Activated naive CD4-positive, alpha-beta T cell treated with anti-CD3 and anti-CD28 coated beads, Interleukin-2, amount 50 U/mL, for 24 hours (primary cell): Measurements from ENCODE around the gene LRRC4C.

Experiments
- H3K27ac Mint-ChIP-seq: one replicate; pipeline ENCODE4 v1.8.0; 2021; ENCODE audit warnings: mild to moderate bottlenecking, mixed read lengths
- H3K27me3 Mint-ChIP-seq: one replicate; pipeline ENCODE4 v1.8.0; 2021; ENCODE audit warnings: mixed read lengths
- H3K36me3 Mint-ChIP-seq: one replicate; pipeline ENCODE4 v1.8.0; 2021; ENCODE audit warnings: mixed read lengths
- H3K4me1 Mint-ChIP-seq: one replicate; pipeline ENCODE4 v1.8.0; 2021; ENCODE audit warnings: mixed read lengths
- H3K4me3 Mint-ChIP-seq: one replicate; pipeline ENCODE4 v1.8.0; 2021; ENCODE audit warnings: mild to moderate bottlenecking, mixed read lengths
- H3K9me3 Mint-ChIP-seq: one replicate; pipeline ENCODE4 v1.8.0; 2021; ENCODE audit warnings: mixed read lengths

The LRRC4C gene

GRCh38 chr11:41319434-41319833 is 140.0 kb downstream of the LRRC4C start:
- Mint-ChIP-seq H3K27me3 (no peaks in the 10 kb centered on the region), H3K36me3 (no peaks in the 10 kb centered on the region), H3K27ac (no peak overlapping the region), H3K9me3 (peaks cover 5% of the 10 kb centered on the region), H3K4me1 (no peaks in the 10 kb centered on the region), H3K4me3 (no peak overlapping the region)

GRCh38 chr11:41316751-41317150 is 142.7 kb downstream of the LRRC4C start:
- Mint-ChIP-seq H3K27me3 (no peaks in the 10 kb centered on the region), H3K4me3 (no peak overlapping the region), H3K4me1 (no peaks in the 10 kb centered on the region), H3K36me3 (no peaks in the 10 kb centered on the region), H3K9me3 (peaks cover 5% of the 10 kb centered on the region), H3K27ac (no peak overlapping the region)

GRCh38 chr11:41313226-41313625 is 146.2 kb downstream of the LRRC4C start:
- H3K36me3 Mint-ChIP-seq = no peaks in the 10 kb centered on the region
- no peaks in the 10 kb centered on the region for H3K4me1 Mint-ChIP-seq
- no peaks in the 10 kb centered on the region for H3K9me3 Mint-ChIP-seq
- no peak overlapping the region for H3K27ac Mint-ChIP-seq
- H3K4me3 Mint-ChIP-seq = no peak overlapping the region
- no peaks in the 10 kb centered on the region for H3K27me3 Mint-ChIP-seq

GRCh38 chr11:41309716-41310115 is 149.7 kb downstream of the LRRC4C start:
- no peak overlapping the region for H3K27ac Mint-ChIP-seq
- no peaks in the 10 kb centered on the region for H3K27me3 Mint-ChIP-seq
- H3K4me1 Mint-ChIP-seq = no peaks in the 10 kb centered on the region
- no peak overlapping the region for H3K4me3 Mint-ChIP-seq
- peaks cover 5% of the 10 kb centered on the region for H3K9me3 Mint-ChIP-seq
- H3K36me3 Mint-ChIP-seq = no peaks in the 10 kb centered on the region

GRCh38 chr11:41309111-41309522 is 150.3 kb downstream of the LRRC4C start:
- Mint-ChIP-seq H3K27ac (no peak overlapping the region), H3K36me3 (no peaks in the 10 kb centered on the region), H3K9me3 (peaks cover 5% of the 10 kb centered on the region), H3K4me3 (no peak overlapping the region), H3K4me1 (no peaks in the 10 kb centered on the region), H3K27me3 (no peaks in the 10 kb centered on the region)

- no peak overlapping the region for H3K4me3 Mint-ChIP-seq
- H3K27ac Mint-ChIP-seq = no peak overlapping the region
- no peaks in the 10 kb centered on the region for H3K4me1 Mint-ChIP-seq
- peaks cover 5% of the 10 kb centered on the region for H3K9me3 Mint-ChIP-seq
- H3K27me3 Mint-ChIP-seq = no peaks in the 10 kb centered on the region
- H3K36me3 Mint-ChIP-seq = no peaks in the 10 kb centered on the region
Measured at GRCh38 chr11:41308286-41308685, 151.2 kb downstream of the LRRC4C start.

- H3K27ac Mint-ChIP-seq = no peak overlapping the region
- no peaks in the 10 kb centered on the region for H3K36me3 Mint-ChIP-seq
- H3K4me1 Mint-ChIP-seq = no peaks in the 10 kb centered on the region
- H3K4me3 Mint-ChIP-seq = no peak overlapping the region
- no peaks in the 10 kb centered on the region for H3K27me3 Mint-ChIP-seq
- peaks cover 5% of the 10 kb centered on the region for H3K9me3 Mint-ChIP-seq
Measured at GRCh38 chr11:41307296-41308080, 152.0 kb downstream of the LRRC4C start.

- Mint-ChIP-seq H3K4me3 (no peak overlapping the region), H3K4me1 (no peaks in the 10 kb centered on the region), H3K9me3 (peaks cover 5% of the 10 kb centered on the region), H3K27me3 (no peaks in the 10 kb centered on the region), H3K27ac (no peak overlapping the region), H3K36me3 (no peaks in the 10 kb centered on the region)
Measured at GRCh38 chr11:41306431-41306830, 153.0 kb downstream of the LRRC4C start.

- Mint-ChIP-seq H3K9me3 (peaks cover 1% of the 10 kb centered on the region), H3K4me1 (no peaks in the 10 kb centered on the region), H3K27ac (no peak overlapping the region), H3K4me3 (no peak overlapping the region), H3K27me3 (no peaks in the 10 kb centered on the region), H3K36me3 (no peaks in the 10 kb centered on the region)
Measured at GRCh38 chr11:41301023-41301422, 158.4 kb downstream of the LRRC4C start.

GRCh38 chr11:41289408-41289807 is 170.0 kb downstream of the LRRC4C start:
- no peaks in the 10 kb centered on the region for H3K27me3 Mint-ChIP-seq
- no peaks in the 10 kb centered on the region for H3K36me3 Mint-ChIP-seq
- no peak overlapping the region for H3K4me3 Mint-ChIP-seq
- H3K4me1 Mint-ChIP-seq = no peaks in the 10 kb centered on the region
- H3K27ac Mint-ChIP-seq = no peak overlapping the region
- no peaks in the 10 kb centered on the region for H3K9me3 Mint-ChIP-seq

GRCh38 chr11:41286751-41287150 is 172.7 kb downstream of the LRRC4C start:
- no peaks in the 10 kb centered on the region for H3K4me1 Mint-ChIP-seq
- no peaks in the 10 kb centered on the region for H3K9me3 Mint-ChIP-seq

GRCh38 chr11:41284354-41284753 is 175.1 kb downstream of the LRRC4C start:
- Mint-ChIP-seq H3K4me3 (no peak overlapping the region), H3K36me3 (no peaks in the 10 kb centered on the region), H3K27ac (no peak overlapping the region), H3K4me1 (no peaks in the 10 kb centered on the region), H3K27me3 (no peaks in the 10 kb centered on the region), H3K9me3 (no peaks in the 10 kb centered on the region)

More at GRCh38 chr11:41286751-41287150, 172.7 kb downstream of the LRRC4C start:
- H3K27ac Mint-ChIP-seq = no peak overlapping the region
- H3K27me3 Mint-ChIP-seq = no peaks in the 10 kb centered on the region
- H3K36me3 Mint-ChIP-seq = no peaks in the 10 kb centered on the region
- H3K4me3 Mint-ChIP-seq = no peak overlapping the region

GRCh38 chr11:41283191-41283930 is 176.1 kb downstream of the LRRC4C start:
- Mint-ChIP-seq H3K36me3 (no peaks in the 10 kb centered on the region), H3K27ac (no peak overlapping the region), H3K4me1 (no peaks in the 10 kb centered on the region)

GRCh38 chr11:41282395-41282794 is 177.1 kb downstream of the LRRC4C start:
- Mint-ChIP-seq H3K4me1 (no peaks in the 10 kb centered on the region), H3K27me3 (no peaks in the 10 kb centered on the region), H3K36me3 (no peaks in the 10 kb centered on the region), H3K9me3 (no peaks in the 10 kb centered on the region), H3K4me3 (no peak overlapping the region), H3K27ac (no peak overlapping the region)

More at GRCh38 chr11:41283191-41283930, 176.1 kb downstream of the LRRC4C start:
- Mint-ChIP-seq H3K9me3 (no peaks in the 10 kb centered on the region), H3K4me3 (no peak overlapping the region), H3K27me3 (no peaks in the 10 kb centered on the region)

GRCh38 chr11:41281131-41281742 is 178.2 kb downstream of the LRRC4C start:
- Mint-ChIP-seq H3K27ac (no peak overlapping the region), H3K36me3 (no peaks in the 10 kb centered on the region), H3K9me3 (no peaks in the 10 kb centered on the region), H3K27me3 (no peaks in the 10 kb centered on the region), H3K4me3 (no peak overlapping the region), H3K4me1 (no peaks in the 10 kb centered on the region)

- Mint-ChIP-seq H3K36me3 (no peaks in the 10 kb centered on the region), H3K27me3 (no peaks in the 10 kb centered on the region), H3K9me3 (peaks cover 19% of the 10 kb centered on the region), H3K4me3 (no peak overlapping the region), H3K4me1 (no peaks in the 10 kb centered on the region), H3K27ac (no peak overlapping the region)
Measured at GRCh38 chr11:41274831-41275230, 184.6 kb downstream of the LRRC4C start.
